OCI-LY1 (cell line): ENCODE measurements around the gene TBCEL.

Experiments used
- H2AFZ ChIP-seq: fragments of 200-600 bp; sonication (generic), shearing (Covaris generic); 2 replicates; pipeline ENCODE4 v1.6.0; 2014; ENCODE audit warnings: antibody characterized with exemption, mild to moderate bottlenecking, low read length
- H3F3A ChIP-seq: fragments of 200-600 bp; sonication (generic), shearing (Covaris generic); 2 replicates; pipeline ENCODE4 v1.6.0; 2014; ENCODE audit warnings: mild to moderate bottlenecking, antibody characterized with exemption, low read length, moderate library complexity; ENCODE audit not compliant: insufficient read depth
- H3K27ac ChIP-seq: fragments of 200-600 bp; sonication (generic); 2 replicates; pipeline ENCODE4 v1.5.1; 2014; ENCODE audit warnings: low read length, mixed run types, mild to moderate bottlenecking, low read depth; ENCODE audit not compliant: poor library complexity, severe bottlenecking
- H3K27me3 ChIP-seq: fragments of 200-600 bp; sonication (generic); 2 replicates; pipeline ENCODE4 v1.6.0; 2014; ENCODE audit warnings: antibody characterized with exemption, mild to moderate bottlenecking, low read length, moderate library complexity; ENCODE audit not compliant: insufficient read depth
- H3K36me3 ChIP-seq: fragments of 200-600 bp; sonication (generic); 2 replicates; pipeline ENCODE4 v1.6.1; 2014; ENCODE audit warnings: mild to moderate bottlenecking, antibody characterized with exemption, low read length, moderate library complexity, mixed read lengths; ENCODE audit not compliant: insufficient read depth
- H3K4me1 ChIP-seq: fragments of 200-600 bp; sonication (generic); 2 replicates; pipeline ENCODE4 v1.5.1; 2014; ENCODE audit warnings: mild to moderate bottlenecking, low read length, moderate library complexity; ENCODE audit not compliant: insufficient read depth, severe bottlenecking
- H3K4me2 ChIP-seq: fragments of 200-600 bp; sonication (generic), shearing (Covaris generic); 2 replicates; pipeline ENCODE4 v1.6.1; 2014; ENCODE audit warnings: low read length
- H3K4me3 ChIP-seq: fragments of 200-600 bp; sonication (generic); 2 replicates; pipeline ENCODE4 v1.5.1; 2014; ENCODE audit warnings: low read length, low read depth, mild to moderate bottlenecking, mixed read lengths; ENCODE audit not compliant: poor library complexity, severe bottlenecking
- H3K79me2 ChIP-seq: fragments of 200-600 bp; shearing (Covaris generic); 2 replicates; pipeline ENCODE4 v1.6.1; 2016; ENCODE audit warnings: mixed run types, low read length, mixed read lengths; ENCODE audit not compliant: insufficient read depth
- H3K9ac ChIP-seq: fragments of 200-600 bp; sonication (generic), shearing (Covaris generic); 2 replicates; pipeline ENCODE4 v1.6.1; 2014; ENCODE audit warnings: mild to moderate bottlenecking, low read length, mixed read lengths
- H3K9me2 ChIP-seq: fragments of 200-600 bp; sonication (generic), shearing (Covaris generic); 2 replicates; pipeline ENCODE4 v1.6.1; 2014; ENCODE audit warnings: low read depth, mild to moderate bottlenecking, low read length, mixed read lengths
- H3K9me3 ChIP-seq: fragments of 200-600 bp; shearing (Covaris generic); 2 replicates; pipeline ENCODE4 v1.6.1; 2014; ENCODE audit warnings: low read length, mixed read lengths
- H4K20me1 ChIP-seq: fragments of 200-600 bp; sonication (generic), shearing (Covaris generic); 2 replicates; pipeline ENCODE4 v1.6.0; 2016; ENCODE audit warnings: mild to moderate bottlenecking, low read length; ENCODE audit not compliant: insufficient read depth
- EZH2 ChIP-seq: fragments of 200-600 bp; sonication (generic), shearing (Covaris generic); IDR thresholded peaks from 2 replicates; pipeline ENCODE4 v1.8.0; 2017; ENCODE audit warnings: borderline replicate concordance, mixed run types, mild to moderate bottlenecking, antibody characterized with exemption, low read length, moderate library complexity, mixed read lengths
- TF ChIP-seq, protein P1 (sequence below): fragments of 200-600 bp; sonication (generic), shearing (Covaris generic); IDR thresholded peaks from 2 replicates; pipeline ENCODE4 v1.5.1; 2017; ENCODE audit warnings: mild to moderate bottlenecking, antibody characterized with exemption, low read length, moderate library complexity, mixed read lengths

Gene TBCEL

DNA sequence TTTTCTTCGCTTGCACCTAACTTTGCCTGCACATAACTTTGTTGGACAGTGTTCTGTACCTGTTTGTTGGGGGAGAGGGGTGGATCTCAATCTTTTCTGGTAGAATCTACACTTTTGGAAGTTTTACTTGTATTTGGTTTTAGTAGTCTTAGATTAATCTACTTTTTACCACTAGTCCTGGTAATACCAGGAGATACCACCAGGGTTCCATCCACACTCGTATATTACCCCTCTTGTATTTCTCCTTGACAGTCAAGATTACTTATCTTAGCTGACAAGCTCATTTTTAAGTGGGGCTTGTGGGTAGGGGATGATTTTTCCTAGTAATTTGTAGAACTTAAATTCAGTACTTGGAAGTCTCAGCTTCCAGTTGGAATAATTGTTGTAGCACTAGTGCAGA is 39.8 kb downstream of the TBCEL start:
- Histone ChIP-seq H3K9me2 (no peaks in the 10 kb centered on the region), H3K4me2 (no peak overlapping the region), H3F3A (no peaks in the 10 kb centered on the region), H3K27ac (no peak overlapping the region), H2AFZ (no peak overlapping the region), H3K27me3 (no peaks in the 10 kb centered on the region), H3K9me3 (no peaks in the 10 kb centered on the region), H3K36me3 (peaks cover 20% of the 10 kb centered on the region), H4K20me1 (no peaks in the 10 kb centered on the region), H3K9ac (no peak overlapping the region), H3K4me1 (no peaks in the 10 kb centered on the region), H3K4me3 (no peak overlapping the region), H3K79me2 (no peaks in the 10 kb centered on the region)
- TF ChIP-seq EZH2, result no peak
- TF ChIP-seq, protein P1, sequence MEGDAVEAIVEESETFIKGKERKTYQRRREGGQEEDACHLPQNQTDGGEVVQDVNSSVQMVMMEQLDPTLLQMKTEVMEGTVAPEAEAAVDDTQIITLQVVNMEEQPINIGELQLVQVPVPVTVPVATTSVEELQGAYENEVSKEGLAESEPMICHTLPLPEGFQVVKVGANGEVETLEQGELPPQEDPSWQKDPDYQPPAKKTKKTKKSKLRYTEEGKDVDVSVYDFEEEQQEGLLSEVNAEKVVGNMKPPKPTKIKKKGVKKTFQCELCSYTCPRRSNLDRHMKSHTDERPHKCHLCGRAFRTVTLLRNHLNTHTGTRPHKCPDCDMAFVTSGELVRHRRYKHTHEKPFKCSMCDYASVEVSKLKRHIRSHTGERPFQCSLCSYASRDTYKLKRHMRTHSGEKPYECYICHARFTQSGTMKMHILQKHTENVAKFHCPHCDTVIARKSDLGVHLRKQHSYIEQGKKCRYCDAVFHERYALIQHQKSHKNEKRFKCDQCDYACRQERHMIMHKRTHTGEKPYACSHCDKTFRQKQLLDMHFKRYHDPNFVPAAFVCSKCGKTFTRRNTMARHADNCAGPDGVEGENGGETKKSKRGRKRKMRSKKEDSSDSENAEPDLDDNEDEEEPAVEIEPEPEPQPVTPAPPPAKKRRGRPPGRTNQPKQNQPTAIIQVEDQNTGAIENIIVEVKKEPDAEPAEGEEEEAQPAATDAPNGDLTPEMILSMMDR, result no peak; the same call in 1 of the 2 replicates

DNA sequence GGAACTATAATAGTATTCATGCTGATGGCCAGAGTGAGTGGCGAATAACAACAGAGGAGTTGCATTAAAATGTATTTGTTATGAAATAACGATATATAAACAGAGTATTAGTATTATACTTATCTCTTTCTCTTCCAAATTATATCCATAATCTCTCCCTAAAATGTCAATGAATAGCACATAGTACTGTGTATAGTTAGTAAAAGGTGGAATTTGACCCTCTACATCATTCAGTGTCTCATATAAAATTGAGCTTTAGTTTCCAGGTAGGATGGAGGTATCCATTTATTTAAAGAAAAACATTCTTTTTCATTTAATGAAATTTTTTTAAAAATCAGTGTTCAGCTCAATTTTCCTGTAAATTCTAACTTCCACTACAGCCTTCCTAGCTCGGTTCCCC is 42.7 kb downstream of the TBCEL start:
- no peaks in the 10 kb centered on the region for H3K79me2 ChIP-seq
- H3K9me3 ChIP-seq, result no peaks in the 10 kb centered on the region
- H3F3A ChIP-seq, result no peaks in the 10 kb centered on the region
- H3K4me3 ChIP-seq, result no peak overlapping the region
- H3K9me2 ChIP-seq, result no peaks in the 10 kb centered on the region
- no peaks in the 10 kb centered on the region for H3K27me3 ChIP-seq
- H3K4me1 ChIP-seq, result peaks cover 7% of the 10 kb centered on the region
- no peak overlapping the region for H3K4me2 ChIP-seq
- H3K9ac ChIP-seq, result no peak overlapping the region
- TF ChIP-seq, protein P1, result no peak
- TF ChIP-seq EZH2, result no peak
- H3K36me3 ChIP-seq, result peaks cover 14% of the 10 kb centered on the region
- H4K20me1 ChIP-seq, result no peaks in the 10 kb centered on the region
- H3K27ac ChIP-seq, result no peak overlapping the region
- no peak overlapping the region for H2AFZ ChIP-seq

DNA sequence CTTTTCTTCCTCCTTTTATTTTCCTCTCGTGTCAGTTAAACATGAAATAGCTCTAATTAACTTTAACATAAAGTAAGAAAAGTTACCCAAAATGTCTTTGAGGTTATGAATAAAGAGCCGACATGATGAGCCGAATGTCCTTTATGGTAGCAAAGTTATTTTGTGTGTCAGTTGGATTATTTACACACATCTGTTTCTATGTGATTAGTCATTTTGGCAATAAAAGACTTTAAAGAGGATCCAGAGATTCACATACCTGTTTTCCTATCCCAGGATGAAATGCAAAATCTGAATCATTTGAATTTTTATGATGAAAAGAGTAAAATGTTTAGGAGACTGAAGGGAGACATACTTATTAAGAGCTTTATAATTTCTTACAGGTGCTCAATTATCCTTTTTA is 43.1 kb downstream of the TBCEL start:
- Histone ChIP-seq H3K4me1 (peaks cover 11% of the 10 kb centered on the region), H3K36me3 (peaks cover 14% of the 10 kb centered on the region), H3K27ac (no peak overlapping the region)

More for the DNA sequence above, 43.1 kb downstream of the TBCEL start:
- Histone ChIP-seq H3F3A (no peaks in the 10 kb centered on the region), H2AFZ (no peak overlapping the region), H3K9me3 (no peaks in the 10 kb centered on the region), H3K4me2 (no peak overlapping the region), H3K27me3 (no peaks in the 10 kb centered on the region), H3K9me2 (no peaks in the 10 kb centered on the region), H3K79me2 (no peaks in the 10 kb centered on the region), H4K20me1 (no peaks in the 10 kb centered on the region), H3K4me3 (no peak overlapping the region), H3K9ac (no peak overlapping the region)
- TF ChIP-seq EZH2, result no peak
- TF ChIP-seq, protein P1, result no peak
